ENCODE results near the gene LDLRAD4. TPM values are rescaled to one million over a fixed set of nuclear protein-coding genes. Genes with fewer than 3 reads are reported as not detected.

LDLRAD4 gene
- total and polyA plus RNA-seq, 9 of the 15 experiments (the other 6 are each of a cell fraction or from before 2014, with no cell fraction given), result 0.01 TPM; not detected in 8

- TF ChIP-seq ZNF398 (CRISPR knock-in tag; IDR thresholded peaks at IDR 0.05) (no peak), NFYB (IDR thresholded peaks at IDR 0.05; ENCODE audit: extremely low read depth, insufficient read length) (no peak)
- TF ChIP-seq, protein P1, sequence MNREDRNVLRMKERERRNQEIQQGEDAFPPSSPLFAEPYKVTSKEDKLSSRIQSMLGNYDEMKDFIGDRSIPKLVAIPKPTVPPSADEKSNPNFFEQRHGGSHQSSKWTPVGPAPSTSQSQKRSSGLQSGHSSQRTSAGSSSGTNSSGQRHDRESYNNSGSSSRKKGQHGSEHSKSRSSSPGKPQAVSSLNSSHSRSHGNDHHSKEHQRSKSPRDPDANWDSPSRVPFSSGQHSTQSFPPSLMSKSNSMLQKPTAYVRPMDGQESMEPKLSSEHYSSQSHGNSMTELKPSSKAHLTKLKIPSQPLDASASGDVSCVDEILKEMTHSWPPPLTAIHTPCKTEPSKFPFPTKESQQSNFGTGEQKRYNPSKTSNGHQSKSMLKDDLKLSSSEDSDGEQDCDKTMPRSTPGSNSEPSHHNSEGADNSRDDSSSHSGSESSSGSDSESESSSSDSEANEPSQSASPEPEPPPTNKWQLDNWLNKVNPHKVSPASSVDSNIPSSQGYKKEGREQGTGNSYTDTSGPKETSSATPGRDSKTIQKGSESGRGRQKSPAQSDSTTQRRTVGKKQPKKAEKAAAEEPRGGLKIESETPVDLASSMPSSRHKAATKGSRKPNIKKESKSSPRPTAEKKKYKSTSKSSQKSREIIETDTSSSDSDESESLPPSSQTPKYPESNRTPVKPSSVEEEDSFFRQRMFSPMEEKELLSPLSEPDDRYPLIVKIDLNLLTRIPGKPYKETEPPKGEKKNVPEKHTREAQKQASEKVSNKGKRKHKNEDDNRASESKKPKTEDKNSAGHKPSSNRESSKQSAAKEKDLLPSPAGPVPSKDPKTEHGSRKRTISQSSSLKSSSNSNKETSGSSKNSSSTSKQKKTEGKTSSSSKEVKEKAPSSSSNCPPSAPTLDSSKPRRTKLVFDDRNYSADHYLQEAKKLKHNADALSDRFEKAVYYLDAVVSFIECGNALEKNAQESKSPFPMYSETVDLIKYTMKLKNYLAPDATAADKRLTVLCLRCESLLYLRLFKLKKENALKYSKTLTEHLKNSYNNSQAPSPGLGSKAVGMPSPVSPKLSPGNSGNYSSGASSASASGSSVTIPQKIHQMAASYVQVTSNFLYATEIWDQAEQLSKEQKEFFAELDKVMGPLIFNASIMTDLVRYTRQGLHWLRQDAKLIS (CRISPR knock-in tag; IDR thresholded peaks at IDR 0.05), result no peak
These were observed 362.4 kb downstream of the LDLRAD4 start (continued) for GRCh38 chr18:13580991-13581390.

All from K562 (cell line).